GM12878 (cell line): ENCODE data around the gene CDK5RAP1. TPM values are rescaled to one million over a fixed set of nuclear protein-coding genes. Genes with fewer than 3 reads are reported as not detected.

Source experiments
- ATAC-seq: fragments of 200-7000 bp; cut with Tn5 transposase; 3 replicates; pipeline ENCODE4 v1.9.1; 2020; ENCODE audit warnings: mild to moderate bottlenecking, moderate library complexity
- BruUV-seq: library from RNA; stranded (reverse); fragments of 400-500 nt; replicated peaks from 2 replicates; lab custom pipeline; 2021; lab: Mats Ljungman, UMichigan
- CTCF ChIA-PET: fragments of 300-600 bp; sonication (Branson Sonifier 250); formaldehyde crosslinking; extraction: SDS; loops from one replicate; lab custom pipeline; 2021; ENCODE audit warnings: inconsistent platforms; lab: Yijun Ruan, JAX
- POLR2A ChIA-PET: fragments of 350-600 bp; formaldehyde crosslinking; extraction: SDS; loops from one replicate; lab custom pipeline; 2021; ENCODE audit warnings: inconsistent platforms; lab: Charles Lee
- RAD21 ChIA-PET: fragments of 300-600 bp; sonication (Branson Sonifier 250); formaldehyde crosslinking; loops from one replicate; lab custom pipeline; 2023; ENCODE audit warnings: antibody characterized with exemption; ENCODE audit not compliant: unreplicated experiment; lab: Charles Lee
- SMC1A ChIA-PET: fragments of 300-600 bp; sonication (Branson Sonifier 250); formaldehyde crosslinking; loops from one replicate; lab custom pipeline; 2023; ENCODE audit not compliant: unreplicated experiment, uncharacterized antibody; lab: Charles Lee
- DNase-seq: peaks from one replicate; pipeline ENCODE4 v3.0.0-alpha.2; 2011; ENCODE audit warnings: low read depth, low spot score
- FAIRE-seq: peaks from 3 replicates; lab custom pipeline; 2011; peaks lifted over from hg19 to GRCh38; lab: Jason Lieb, UNC
- H2AFZ ChIP-seq: 2 replicates; pipeline ENCODE4 v1.6.0; 2011; ENCODE audit warnings: low read depth, low read length, control low read depth; ENCODE audit not compliant: control insufficient read depth
- H3K27ac ChIP-seq: 2 replicates; pipeline ENCODE4 v1.5.1; 2011; ENCODE audit warnings: control low read depth; ENCODE audit not compliant: control insufficient read depth, insufficient read depth
- H3K27me3 ChIP-seq, 2 experiments: replicated peaks in 1 of 2; 2 replicates each; pipeline versions ENCODE4 v1.6.0 to v1.6.1; 2011; ENCODE audit warnings: low read length in 1 of 2; ENCODE audit not compliant: control insufficient read depth in 2 of 2, insufficient read depth in 2 of 2
- H3K36me3 ChIP-seq, 2 experiments: 2 replicates each; pipeline ENCODE4 v1.5.1; 2011; ENCODE audit warnings: low read length in 1 of 2; ENCODE audit not compliant: control insufficient read depth in 2 of 2, insufficient read depth in 2 of 2
- H3K4me1 ChIP-seq: 2 replicates; pipeline ENCODE4 v1.6.1; 2011; ENCODE audit warnings: mild to moderate bottlenecking, low read length, moderate library complexity, mixed read lengths; ENCODE audit not compliant: control insufficient read depth, insufficient read depth
- H3K4me2 ChIP-seq: 2 replicates; pipeline ENCODE4 v1.6.0; 2011; ENCODE audit warnings: control low read depth; ENCODE audit not compliant: control insufficient read depth, insufficient read depth
- H3K4me3 ChIP-seq: fragments of 200-600 bp; sonication (generic); 2 replicates; pipeline ENCODE4 v1.5.1; 2016
- H3K79me2 ChIP-seq: 2 replicates; pipeline ENCODE4 v1.6.0; 2011; ENCODE audit warnings: low read length; ENCODE audit not compliant: control insufficient read depth, insufficient read depth
- H3K9ac ChIP-seq: 2 replicates; pipeline ENCODE4 v1.8.0; 2011; ENCODE audit warnings: low read length, control low read depth, mixed read lengths; ENCODE audit not compliant: control insufficient read depth, insufficient read depth
- H3K9me3 ChIP-seq: replicated peaks from 3 replicates; pipeline ENCODE4 v1.5.1; 2011; ENCODE audit warnings: mild to moderate bottlenecking, low read length; ENCODE audit not compliant: control insufficient read depth, insufficient read depth
- H4K20me1 ChIP-seq: 2 replicates; pipeline ENCODE4 v1.6.0; 2011; ENCODE audit not compliant: control insufficient read depth, insufficient read depth
- BCLAF1 ChIP-seq: fragments of 450-650 bp; IDR thresholded peaks from 2 replicates; pipeline ENCODE4 v1.6.1; 2017; ENCODE audit warnings: antibody characterized with exemption, mild to moderate bottlenecking, moderate library complexity
- BHLHE40 ChIP-seq, 2 experiments: fragments of 450-650 bp in 1 of 2; IDR thresholded peaks; 2 replicates each; pipeline ENCODE4 v1.6.1; 2011 to 2017; ENCODE audit warnings: low read depth in 2 of 2, borderline replicate concordance in 1 of 2, improper control_type of control experiment in 1 of 2, low read length in 1 of 2, mild to moderate bottlenecking in 1 of 2
- EP300 ChIP-seq, 2 experiments: fragments of 150-350 bp in 1 of 2; IDR thresholded peaks; 2 replicates each; pipeline ENCODE4 v1.6.1; 2011 to 2012; ENCODE audit warnings: low read depth in 2 of 2, low read length in 2 of 2, borderline replicate concordance in 1 of 2, improper control_type of control experiment in 1 of 2, inconsistent platforms in 1 of 2; ENCODE audit not compliant: control insufficient read depth in 1 of 2
- FOXK2 ChIP-seq: fragments of 450-650 bp; IDR thresholded peaks from 2 replicates; pipeline ENCODE4 v1.6.1; 2017; ENCODE audit warnings: mild to moderate bottlenecking, moderate library complexity
- FOXM1 ChIP-seq: IDR thresholded peaks from 2 replicates; pipeline ENCODE4 v1.6.1; 2012; ENCODE audit warnings: low read depth, mild to moderate bottlenecking, inconsistent platforms, low read length, moderate library complexity
- KLF5 ChIP-seq: fragments of 450-650 bp; IDR thresholded peaks from 2 replicates; pipeline ENCODE4 v1.6.1; 2014; ENCODE audit warnings: mild to moderate bottlenecking; ENCODE audit not compliant: partially characterized antibody
- NFYA ChIP-seq: IDR thresholded peaks from 2 replicates; pipeline ENCODE4 v1.6.1; 2011; ENCODE audit warnings: low read depth, mild to moderate bottlenecking, low read length, improper control_type of control experiment, borderline replicate concordance
- POLR2AphosphoS2 ChIP-seq: IDR thresholded peaks from 2 replicates; pipeline ENCODE4 v1.6.1; 2011; ENCODE audit warnings: low read depth, mild to moderate bottlenecking, low read length, improper control_type of control experiment, moderate library complexity
- RAD21 ChIP-seq: IDR thresholded peaks from 2 replicates; pipeline ENCODE4 v1.6.1; 2011; ENCODE audit warnings: mild to moderate bottlenecking, low read depth, low read length, moderate library complexity; ENCODE audit not compliant: insufficient read depth
- RAD51 ChIP-seq: fragments of 450-650 bp; IDR thresholded peaks from 2 replicates; pipeline ENCODE4 v1.6.1; 2016; ENCODE audit warnings: moderate library complexity, mild to moderate bottlenecking, inconsistent platforms
- RELA ChIP-seq: fragments of 450-650 bp; IDR thresholded peaks from 2 replicates; pipeline ENCODE4 v1.8.0; 2014; ENCODE audit warnings: borderline replicate concordance; ENCODE audit not compliant: partially characterized antibody
- RUNX3 ChIP-seq: IDR thresholded peaks from 2 replicates; pipeline ENCODE4 v1.6.1; 2012; ENCODE audit warnings: low read length, inconsistent platforms
- SMAD5 ChIP-seq: IDR thresholded peaks from 2 replicates; pipeline ENCODE4 v1.6.1; 2016; ENCODE audit warnings: antibody characterized with exemption, low read depth
- SMC3 ChIP-seq: IDR thresholded peaks from 2 replicates; pipeline ENCODE4 v1.6.1; 2011; ENCODE audit warnings: low read length, improper control_type of control experiment, borderline replicate concordance
- SREBF1 ChIP-seq: IDR thresholded peaks from 2 replicates; pipeline ENCODE4 v1.6.1; 2012; ENCODE audit warnings: mild to moderate bottlenecking, low read length
- SUPT20H ChIP-seq: IDR thresholded peaks from 2 replicates; pipeline ENCODE4 v1.6.1; 2011; ENCODE audit warnings: low read depth, mild to moderate bottlenecking, low read length, moderate library complexity, borderline replicate concordance; ENCODE audit not compliant: control insufficient read depth
- WGBS: methylation state at CpG from one replicate; pipeline ENCODE4 v1.1.6; 2016; ENCODE audit warnings: low lambda C conversion rate; ENCODE audit not compliant: insufficient replicate concordance, insufficient coverage; ENCODE audit errors: missing lambda C conversion rate; 5-methylcytosine and 5-hydroxymethylcytosine counted together
- in situ Hi-C: fragments of 300-500 bp; cut with MboI; formaldehyde crosslinking; loops from 9 replicates; pipeline ENCODE4 v1.14.3; 2018; ENCODE audit warnings: mixed read lengths
- intact Hi-C: fragments of 100-400 bp; cut with micrococcal nuclease; formaldehyde crosslinking; loops from one replicate; pipeline ENCODE4 v1.14.2; 2022; ENCODE audit not compliant: unreplicated experiment
- polyA plus RNA-seq, 11 experiments: library from polyadenylated mRNA; depleted of rRNA in 4 of 11; unstranded in 6 of 11; stranded (reverse) in 5 of 11; fragments of >200 nt; fragmentation: Nextera tagmentation in 4 of 11; fragmentation: Illumina TruSeq in 1 of 11; extraction: Ambion mirVana in 4 of 11; extraction: Trizol in 1 of 11; gene quantifications; 1 replicate in 1 of 11; 2 replicates in 10 of 11; pipeline versions ENCODE4 v1.2.1 to v1.2.3, GENCODE V29; 2011 to 2016; ENCODE audit warnings: inconsistent platforms in 2 of 11, missing spikeins in 2 of 11, low read depth in 1 of 11
- total RNA-seq, 4 experiments: library from RNA; depleted of rRNA in 3 of 4; stranded (reverse); fragments of >200 nt in 3 of 4; fragmentation: Illumina TruSeq in 1 of 4; extraction: Trizol in 1 of 4; gene quantifications; 2 replicates each; pipeline versions ENCODE4 v1.2.1 to v1.2.3, GENCODE V29; 2013 to 2021
- TF ChIP-seq, protein P1 (sequence below): IDR thresholded peaks from 2 replicates; pipeline ENCODE4 v1.6.1; 2011; ENCODE audit warnings: low read depth, mild to moderate bottlenecking, low read length, moderate library complexity, borderline replicate concordance; ENCODE audit errors: extremely low read depth
- TF ChIP-seq, protein P2 (sequence below): fragments of 450-650 bp; IDR thresholded peaks from 2 replicates; pipeline ENCODE4 v1.6.1; 2018; ENCODE audit warnings: borderline replicate concordance, mild to moderate bottlenecking; ENCODE audit not compliant: partially characterized antibody

CDK5RAP1 gene
- total and polyA plus RNA-seq, 10 of the 15 experiments (the other 5 are each of a cell fraction or from before 2014, with no cell fraction given) = 30.4 to 67.6 (median 38.8) TPM

DNA sequence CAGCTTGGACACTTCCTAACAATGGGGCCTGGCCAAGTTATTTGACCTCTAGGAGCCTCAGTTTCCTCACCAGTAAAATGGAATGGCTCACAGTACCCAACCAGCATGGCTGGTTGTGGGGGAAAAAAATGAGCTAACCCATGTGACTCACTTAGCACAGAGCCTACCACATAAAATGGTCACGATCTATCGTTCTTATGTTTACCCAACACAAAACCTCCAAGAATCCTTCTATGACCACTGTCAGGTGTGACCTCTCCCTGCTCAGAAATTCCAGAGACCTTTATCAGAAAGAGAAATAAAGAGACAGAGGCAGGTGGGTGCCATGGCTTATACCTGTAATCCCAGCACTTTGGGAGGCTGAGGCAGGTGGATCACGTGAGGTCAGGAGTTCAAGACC is 78.9 kb downstream of the CDK5RAP1 start:
- H3K9ac ChIP-seq = no peak overlapping the region
- intact Hi-C loops = no loop called here
- no peak overlapping the region for H3K4me2 ChIP-seq
- SMC1A ChIA-PET = no interaction called here
- H2AFZ ChIP-seq = no peak overlapping the region
- DNase-seq (no peak), FAIRE-seq (no peak), ATAC-seq (no peak)
- in situ Hi-C loops = no loop called here
- H3K27ac ChIP-seq = no peak overlapping the region
- RAD21 ChIA-PET = no interaction called here
- H4K20me1 ChIP-seq = no peaks in the 10 kb centered on the region
- BruUV-seq = no TSS peak
- H3K4me3 ChIP-seq = no peak overlapping the region
- H3K36me3 ChIP-seq = no peaks in the 10 kb centered on the region
- CTCF ChIA-PET = no interaction called here
- no peaks in the 10 kb centered on the region for H3K9me3 ChIP-seq
- WGBS = 64% methylated on average over 3 of the region's 3 CpGs
- H3K4me1 ChIP-seq = no peaks in the 10 kb centered on the region
- no peaks in the 10 kb centered on the region for H3K79me2 ChIP-seq
- peaks cover 3 to 10% of the 10 kb centered on the region in 2 experiments; a peak in 3 of 4 replicates for H3K27me3 ChIP-seq
- POLR2A ChIA-PET = no interaction called here
- TF ChIP-seq RUNX3 = no peak
- TF ChIP-seq SMC3 = no peak
- no peak for TF ChIP-seq POLR2AphosphoS2
- TF ChIP-seq, protein P1, sequence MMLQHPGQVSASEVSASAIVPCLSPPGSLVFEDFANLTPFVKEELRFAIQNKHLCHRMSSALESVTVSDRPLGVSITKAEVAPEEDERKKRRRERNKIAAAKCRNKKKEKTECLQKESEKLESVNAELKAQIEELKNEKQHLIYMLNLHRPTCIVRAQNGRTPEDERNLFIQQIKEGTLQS = no peak
- no peak for TF ChIP-seq RAD51
- no peak for TF ChIP-seq SREBF1
- no peak for TF ChIP-seq BCLAF1
- no peak for TF ChIP-seq NFYA
- no peak for TF ChIP-seq FOXK2
- TF ChIP-seq RELA = no peak
- no peak for TF ChIP-seq BHLHE40 (IDR thresholded peaks at IDR 0.05; ENCODE audit: borderline replicate concordance in 1 of 2, low read depth in 2 of 2, low read length in 1 of 2)
- no peak for TF ChIP-seq FOXM1
- no peak for TF ChIP-seq SUPT20H
- TF ChIP-seq EP300 (IDR thresholded peaks at IDR 0.05; ENCODE audit: borderline replicate concordance in 1 of 2, control insufficient read depth in 1 of 2, low read depth in 2 of 2, low read length in 2 of 2) = no peak
- no peak for TF ChIP-seq RAD21
- TF ChIP-seq, protein P2, sequence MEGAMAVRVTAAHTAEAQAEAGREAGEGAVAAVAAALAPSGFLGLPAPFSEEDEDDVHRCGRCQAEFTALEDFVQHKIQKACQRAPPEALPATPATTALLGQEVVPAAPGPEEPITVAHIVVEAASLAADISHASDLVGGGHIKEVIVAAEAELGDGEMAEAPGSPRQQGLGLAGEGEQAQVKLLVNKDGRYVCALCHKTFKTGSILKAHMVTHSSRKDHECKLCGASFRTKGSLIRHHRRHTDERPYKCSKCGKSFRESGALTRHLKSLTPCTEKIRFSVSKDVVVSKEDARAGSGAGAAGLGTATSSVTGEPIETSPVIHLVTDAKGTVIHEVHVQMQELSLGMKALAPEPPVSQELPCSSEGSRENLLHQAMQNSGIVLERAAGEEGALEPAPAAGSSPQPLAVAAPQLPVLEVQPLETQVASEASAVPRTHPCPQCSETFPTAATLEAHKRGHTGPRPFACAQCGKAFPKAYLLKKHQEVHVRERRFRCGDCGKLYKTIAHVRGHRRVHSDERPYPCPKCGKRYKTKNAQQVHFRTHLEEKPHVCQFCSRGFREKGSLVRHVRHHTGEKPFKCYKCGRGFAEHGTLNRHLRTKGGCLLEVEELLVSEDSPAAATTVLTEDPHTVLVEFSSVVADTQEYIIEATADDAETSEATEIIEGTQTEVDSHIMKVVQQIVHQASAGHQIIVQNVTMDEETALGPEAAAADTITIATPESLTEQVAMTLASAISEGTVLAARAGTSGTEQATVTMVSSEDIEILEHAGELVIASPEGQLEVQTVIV = no peak
- TF ChIP-seq SMAD5 = no peak
- no peak for TF ChIP-seq KLF5
